ENCODE data around the gene SLC11A2.

DNA sequence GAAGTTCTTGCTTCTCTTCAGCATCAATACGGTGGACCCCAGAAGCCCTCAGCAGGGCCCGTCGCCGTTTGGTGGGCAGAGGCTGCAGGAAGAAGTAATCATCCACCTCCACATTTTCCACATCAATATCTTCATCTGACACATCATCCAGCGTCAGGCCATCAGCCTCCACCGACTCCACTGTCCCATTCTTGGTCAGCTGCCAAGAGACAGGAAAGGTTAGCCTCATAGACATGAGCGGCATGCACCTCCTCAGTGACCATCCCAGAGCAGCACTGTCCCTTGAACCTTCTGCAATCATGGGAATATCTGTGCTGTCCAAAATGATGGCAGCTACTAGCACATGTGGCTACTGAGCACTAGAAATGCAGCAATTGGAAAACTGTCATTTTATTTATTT lies 41.6 kb upstream of the SLC11A2 start:
- TF ChIP-seq MXI1 (IDR thresholded peaks at IDR 0.05; ENCODE audit: low read depth, low read length) (no peak), POLR2AphosphoS5 (IDR thresholded peaks at IDR 0.05; ENCODE audit: low read depth, low read length) (no peak), GATA2 (CRISPR knock-in tag; IDR thresholded peaks at IDR 0.05) (no peak)
